ENCODE results near the gene WAC. TPM values are rescaled to one million over a fixed set of nuclear protein-coding genes. Genes with fewer than 3 reads are reported as not detected.

Gene WAC
- total and polyA plus RNA-seq, 9 of the 15 experiments (the other 6 are each of a cell fraction or from before 2014, with no cell fraction given) = 24.8 to 123 (median 78.2) TPM

- Histone ChIP-seq H3K27me3 (ENCODE audit: control insufficient read depth in 2 of 2, insufficient read depth in 2 of 2, low read length in 2 of 2) (no peaks in the 10 kb centered on the region), H3K9ac (ENCODE audit: insufficient read depth in 1 of 2, low read depth in 2 of 2, low read length in 2 of 2) (no peak overlapping the region), H3K9me1 (ENCODE audit: control insufficient read depth, insufficient read depth, low read length) (no peaks in the 10 kb centered on the region), H3K4me2 (ENCODE audit: insufficient read depth, low read length) (no peak overlapping the region), H3K79me2 (ENCODE audit: control insufficient read depth, insufficient read depth, low read length) (peaks cover 96% of the 10 kb centered on the region), H3K4me3 (no peak overlapping the region), H4K20me1 (replicated peaks; ENCODE audit: control insufficient read depth, insufficient read depth, low read length) (peaks cover 4% of the 10 kb centered on the region; the same call in 1 of the 2 replicates), H3K4me1 (replicated peaks in 1 of 2; ENCODE audit: control insufficient read depth in 2 of 2, insufficient read depth in 2 of 2, low read length in 2 of 2) (no peaks in the 10 kb centered on the region), H2AFZ (ENCODE audit: low read depth, low read length) (no peak overlapping the region), H3K36me3 (ENCODE audit: control insufficient read depth, insufficient read depth, low read length) (peaks cover 96% of the 10 kb centered on the region), H3K9me3 (replicated peaks; ENCODE audit: control insufficient read depth, insufficient read depth, low read depth, low read length) (no peaks in the 10 kb centered on the region), H3K27ac (ENCODE audit: extremely low read depth, low read depth, low read length) (no peak overlapping the region)
- BruUV-seq (replicated peaks) = no TSS peak
- in situ Hi-C loops (cut with MboI) = no loop called here
- FAIRE-seq = no peak
- intact Hi-C loops (cut with micrococcal nuclease) = no loop called here
- ChIA-PET POLR2A (interaction anchor here (0.6 to 5.0 kb wide), 6 partner anchors 7 to 235 kb away, joined by 3 to 23 read pairs (median 3); partner anchors contain the start of gene WAC), CTCF (ENCODE audit: low intra/inter-chr PET ratio) (no interaction called here)
- DNase-seq (ENCODE audit: extremely low read depth in 1 of 4, low spot score in 3 of 4) = no peak
- TF ChIP-seq POLR2AphosphoS2 (IDR thresholded peaks at IDR 0.05; ENCODE audit: low read length) = 0 out of 2 replicates have a peak, but pooled peaks have one; percentile 62
- no peak for TF ChIP-seq ARNT (IDR thresholded peaks at IDR 0.05)
- no peak for TF ChIP-seq MXD1 (CRISPR knock-in tag; IDR thresholded peaks at IDR 0.05; ENCODE audit: borderline replicate concordance, poor library complexity, severe bottlenecking)
- TF ChIP-seq CBX2 (IDR thresholded peaks at IDR 0.05; ENCODE audit: insufficient read depth, low read length, poor library complexity, severe bottlenecking) = no peak
- no peak for TF ChIP-seq TCF7 (IDR thresholded peaks at IDR 0.05; ENCODE audit: borderline replicate concordance)
- peak; percentile 23; the same call in 1 of the 2 replicates for TF ChIP-seq SUPT5H (IDR thresholded peaks at IDR 0.05)
- no peak for TF ChIP-seq HDAC8 (tag; IDR thresholded peaks at IDR 0.05)
- no peak for TF ChIP-seq ELK3 (CRISPR knock-in tag; IDR thresholded peaks at IDR 0.05)
- TF ChIP-seq ZBTB26 (CRISPR knock-in tag; IDR thresholded peaks at IDR 0.05) = no peak
- TF ChIP-seq ZBED1 (IDR thresholded peaks at IDR 0.05) = no peak
- TF ChIP-seq KDM1A (IDR thresholded peaks at IDR 0.05) = no peak
- TF ChIP-seq POLR2A (conservative IDR thresholded peaks at IDR 0.05) = 0 out of 2 replicates have a peak, but pooled peaks have one; percentile 12
- TF ChIP-seq ZKSCAN1 (IDR thresholded peaks at IDR 0.05; ENCODE audit: low read depth, low read length) = no peak
- TF ChIP-seq CBX1 (IDR thresholded peaks at IDR 0.05; ENCODE audit: low read depth) = no peak
- no peak for TF ChIP-seq CCAR2 (IDR thresholded peaks at IDR 0.05; ENCODE audit: low read depth, low read length)
- TF ChIP-seq RBM14 (IDR thresholded peaks at IDR 0.05; ENCODE audit: borderline replicate concordance, insufficient read depth, low read depth, low read length) = no peak
- ATAC-seq = no peak
Observed at GRCh38 chr10:28542728-28543127, 9.8 kb downstream of the WAC start.

Data from K562 (cell line).